BLaER1 treated with 17β-estradiol and CSF1 and Interleukin-3, amounts not matched to agents 10 nM and 100 nM (cell line): ENCODE measurements around the gene CDC45.
A peak's percentile ranks its signal among the peaks of the same experiment; 100 is the strongest.

ENCODE experiments used
- H3K27ac ChIP-seq, 11 experiments: shearing (Covaris generic); formaldehyde crosslinking; 2 replicates each; pipeline ENCODE4 v1.8.1; 2022
- H3K27me3 ChIP-seq, 11 experiments: shearing (Covaris generic); formaldehyde crosslinking; 2 replicates each; pipeline ENCODE4 v1.8.1; 2022
- H3K36me3 ChIP-seq, 11 experiments: shearing (Covaris generic); formaldehyde crosslinking; 2 replicates each; pipeline ENCODE4 v1.8.1; 2022
- H3K4me1 ChIP-seq, 10 experiments: shearing (Covaris generic); formaldehyde crosslinking; 2 replicates each; pipeline ENCODE4 v1.8.1; 2022
- H3K4me2 ChIP-seq, 11 experiments: shearing (Covaris generic); formaldehyde crosslinking; 2 replicates each; pipeline ENCODE4 v1.8.1; 2022
- H3K4me3 ChIP-seq, 10 experiments: shearing (Covaris generic); formaldehyde crosslinking; 2 replicates each; pipeline ENCODE4 v1.8.1; 2022
- H3K9ac ChIP-seq, 11 experiments: shearing (Covaris generic); formaldehyde crosslinking; 2 replicates each; pipeline ENCODE4 v1.8.1; 2022
- H3K9me3 ChIP-seq, 11 experiments: shearing (Covaris generic); formaldehyde crosslinking; replicated peaks in 1 of 11; 2 replicates each; pipeline ENCODE4 v1.8.1; 2022
- H4K20me1 ChIP-seq, 11 experiments: shearing (Covaris generic); formaldehyde crosslinking; 2 replicates each; pipeline ENCODE4 v1.8.1; 2022
- Cebpa-rat ChIP-seq, 11 experiments: shearing (Covaris generic); IDR thresholded peaks; 2 replicates each; pipeline ENCODE4 v1.8.1; 2022

Gene CDC45

DNA sequence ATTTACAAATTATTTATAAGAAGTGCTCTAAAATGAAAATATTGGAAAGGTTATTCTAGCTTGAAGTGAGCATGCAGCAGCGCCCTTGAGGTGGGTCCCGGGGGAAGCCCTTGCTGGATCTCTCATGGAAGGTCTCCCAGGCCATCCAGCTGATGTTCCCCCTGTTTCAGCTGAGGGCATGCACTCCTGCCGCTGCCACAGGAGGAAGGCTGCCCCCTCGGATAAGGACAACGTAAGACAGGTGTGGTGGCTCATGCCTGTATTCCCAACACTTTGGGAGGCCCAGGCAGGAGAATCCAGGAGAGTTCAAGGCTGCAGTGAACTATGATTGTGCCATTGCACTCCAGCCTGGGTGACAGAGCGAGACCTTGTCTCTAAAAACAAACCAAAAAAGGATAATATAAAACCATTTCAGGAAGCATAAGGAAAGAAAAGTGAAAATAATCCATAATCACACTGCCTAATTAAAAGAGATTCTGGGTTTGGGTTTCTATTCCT, 15.0 kb downstream of the CDC45 start:
- no peak for TF ChIP-seq Cebpa-rat (IDR thresholded peaks at IDR 0.05)
- H3K27ac ChIP-seq, result no peak overlapping the region
- no peaks in the 10 kb centered on the region for H3K27me3 ChIP-seq
- peaks cover 0 to 55% (median 0%) of the 10 kb centered on the region in 11 experiments; a peak in 8 of 22 replicates for H4K20me1 ChIP-seq
- H3K9ac ChIP-seq, result no peak overlapping the region
- H3K4me2 ChIP-seq, result no peak overlapping the region
- no peaks in the 10 kb centered on the region for H3K4me1 ChIP-seq
- peaks cover 8 to 100% (median 94%) of the 10 kb centered on the region in 11 experiments; a peak in 19 of 22 replicates for H3K36me3 ChIP-seq
- no peaks in the 10 kb centered on the region for H3K9me3 ChIP-seq
- H3K4me3 ChIP-seq, result no peak overlapping the region

DNA sequence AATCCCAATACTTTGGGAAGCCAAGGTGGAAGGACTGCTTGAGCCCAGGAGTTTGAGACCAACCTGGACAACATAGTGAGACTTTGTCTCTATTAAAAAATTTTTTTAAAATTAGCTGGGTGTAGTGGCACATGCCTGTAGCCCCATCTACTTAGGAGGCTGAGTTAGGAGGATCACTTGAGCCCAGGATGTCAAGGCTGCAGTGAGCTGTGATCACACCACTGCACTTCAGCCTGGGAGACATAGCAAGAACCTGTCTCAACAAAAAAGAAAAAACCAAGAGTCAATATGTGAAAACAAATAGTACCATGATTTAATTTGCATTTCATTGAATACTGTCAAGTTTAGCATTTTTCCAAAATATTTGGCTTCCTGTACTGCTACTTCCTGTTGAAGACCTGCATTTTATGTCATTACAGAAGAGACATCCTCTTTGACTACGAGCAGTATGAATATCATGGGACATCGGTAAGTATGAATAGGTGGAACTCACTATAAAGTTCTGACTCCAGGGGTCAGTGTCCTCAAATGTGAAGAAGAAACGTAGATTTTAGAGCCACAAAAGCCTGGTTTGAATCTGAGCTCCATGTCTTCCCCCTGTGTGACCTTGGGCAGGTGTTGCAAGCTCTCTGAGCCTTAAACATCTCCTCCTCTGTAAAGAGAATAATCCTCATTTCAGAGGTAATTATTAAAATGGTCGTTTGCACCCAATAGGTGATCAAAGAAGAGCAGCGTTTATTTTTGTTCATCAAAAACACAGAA, 16.0 kb downstream of the CDC45 start:
- Histone ChIP-seq H3K4me1 (no peaks in the 10 kb centered on the region), H4K20me1 (peaks cover 0 to 59% (median 0%) of the 10 kb centered on the region in 11 experiments; a peak in 8 of 22 replicates), H3K9ac (no peak overlapping the region), H3K9me3 (no peaks in the 10 kb centered on the region), H3K27me3 (no peaks in the 10 kb centered on the region), H3K36me3 (peaks cover 8 to 100% (median 95%) of the 10 kb centered on the region in 11 experiments; a peak in 19 of 22 replicates), H3K4me3 (no peak overlapping the region), H3K27ac (no peak overlapping the region), H3K4me2 (no peak overlapping the region)
- TF ChIP-seq Cebpa-rat (IDR thresholded peaks at IDR 0.05), result no peak

DNA sequence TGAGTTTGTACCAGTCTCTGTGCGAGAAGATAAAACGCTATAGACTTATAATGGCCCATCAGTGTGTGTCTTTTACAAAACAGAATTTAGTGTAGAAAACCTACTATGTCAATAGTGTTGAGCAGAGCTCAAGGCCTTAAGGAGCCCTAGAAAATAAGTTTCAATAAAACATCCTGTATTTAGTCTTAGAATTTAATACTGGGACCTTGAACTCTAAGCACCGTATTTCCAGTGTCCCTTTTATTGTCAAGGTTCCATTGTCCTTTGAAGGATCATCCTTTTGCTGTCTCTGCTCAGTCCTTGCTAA, 16.6 kb downstream of the CDC45 start:
- H3K4me2 ChIP-seq, result no peak overlapping the region
- no peak overlapping the region for H3K9ac ChIP-seq
- peaks cover 0 to 59% (median 0%) of the 10 kb centered on the region in 11 experiments; a peak in 8 of 22 replicates for H4K20me1 ChIP-seq
- H3K27ac ChIP-seq, result no peak overlapping the region
- no peaks in the 10 kb centered on the region for H3K27me3 ChIP-seq
- H3K9me3 ChIP-seq, result no peaks in the 10 kb centered on the region
- no peaks in the 10 kb centered on the region for H3K4me1 ChIP-seq
- peaks cover 8 to 100% (median 92%) of the 10 kb centered on the region in 11 experiments; a peak in 19 of 22 replicates for H3K36me3 ChIP-seq
- H3K4me3 ChIP-seq, result no peak overlapping the region
- TF ChIP-seq Cebpa-rat (IDR thresholded peaks at IDR 0.05), result no peak

DNA sequence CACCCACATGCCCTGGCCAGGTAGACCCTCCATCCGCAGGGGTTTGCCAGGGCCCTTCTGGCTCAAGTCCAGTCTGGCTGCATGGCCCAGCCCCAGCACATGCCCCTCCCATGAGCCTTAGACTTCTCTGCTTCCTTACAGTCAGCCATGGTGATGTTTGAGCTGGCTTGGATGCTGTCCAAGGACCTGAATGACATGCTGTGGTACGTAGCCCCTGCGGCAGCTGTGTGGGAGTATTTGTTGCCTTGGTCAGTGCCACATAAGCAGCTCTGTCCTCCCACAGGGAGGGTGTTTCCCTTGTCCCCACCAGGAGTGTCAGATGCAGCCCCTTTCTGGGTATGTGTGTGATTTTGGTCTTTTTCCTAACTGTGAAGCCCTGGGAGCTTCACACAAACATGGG, 17.5 kb downstream of the CDC45 start:
- no peak overlapping the region for H3K4me3 ChIP-seq
- no peak overlapping the region for H3K27ac ChIP-seq
- no peak for TF ChIP-seq Cebpa-rat (IDR thresholded peaks at IDR 0.05)
- H3K4me2 ChIP-seq, result no peak overlapping the region
- peaks cover 0 to 59% (median 0%) of the 10 kb centered on the region in 11 experiments; a peak in 8 of 22 replicates for H4K20me1 ChIP-seq
- no peak overlapping the region for H3K9ac ChIP-seq
- H3K36me3 ChIP-seq, result peaks cover 8 to 100% (median 89%) of the 10 kb centered on the region in 11 experiments; a peak in 19 of 22 replicates
- no peaks in the 10 kb centered on the region for H3K27me3 ChIP-seq
- no peaks in the 10 kb centered on the region for H3K4me1 ChIP-seq
- H3K9me3 ChIP-seq, result no peaks in the 10 kb centered on the region

DNA sequence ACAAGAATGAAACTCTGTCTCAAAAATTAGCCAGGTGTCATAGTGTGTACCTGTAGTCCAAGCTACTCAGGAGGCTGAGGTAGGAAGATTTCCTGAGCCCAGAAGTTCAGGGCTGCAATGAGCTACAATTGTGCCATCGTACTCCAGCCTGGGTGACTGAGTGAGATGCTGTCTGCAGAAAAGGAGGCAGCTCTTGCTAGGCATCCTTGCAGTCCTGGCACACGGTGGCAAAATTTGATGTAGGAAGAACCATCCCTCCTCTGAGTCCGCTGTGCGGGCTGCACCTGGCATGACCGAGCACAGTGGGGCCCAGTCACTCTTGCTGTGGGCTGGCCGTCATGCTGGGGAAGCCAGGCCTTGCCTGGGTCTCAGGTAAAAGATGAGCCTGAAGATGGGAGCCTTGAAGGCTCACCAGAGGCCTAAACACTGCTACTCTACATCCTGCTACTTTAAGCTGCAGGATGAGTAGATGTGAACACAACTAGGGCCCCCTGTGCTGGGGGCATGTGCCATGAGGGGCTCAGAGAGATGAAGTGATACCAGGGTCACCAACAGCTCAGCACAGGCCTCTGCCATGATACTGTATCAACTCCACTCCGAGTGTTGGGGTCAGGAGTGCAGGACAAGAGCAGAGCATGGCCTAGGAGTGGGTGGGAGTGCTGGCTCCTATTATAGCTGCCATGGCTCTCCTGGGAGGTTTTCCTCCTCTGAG, 18.6 kb downstream of the CDC45 start:
- Histone ChIP-seq H3K4me1 (no peaks in the 10 kb centered on the region), H3K9ac (0 out of 22 replicates have a peak overlapping the region, but pooled peaks of 1 of the 11 experiments have one; percentile 1), H3K9me3 (no peaks in the 10 kb centered on the region), H3K36me3 (peaks cover 8 to 100% (median 88%) of the 10 kb centered on the region in 11 experiments; a peak in 19 of 22 replicates), H3K4me3 (no peak overlapping the region), H4K20me1 (peaks cover 0 to 51% (median 0%) of the 10 kb centered on the region in 11 experiments; a peak in 6 of 22 replicates), H3K27ac (no peak overlapping the region), H3K4me2 (no peak overlapping the region), H3K27me3 (no peaks in the 10 kb centered on the region)
- TF ChIP-seq Cebpa-rat (IDR thresholded peaks at IDR 0.05), result no peak

DNA sequence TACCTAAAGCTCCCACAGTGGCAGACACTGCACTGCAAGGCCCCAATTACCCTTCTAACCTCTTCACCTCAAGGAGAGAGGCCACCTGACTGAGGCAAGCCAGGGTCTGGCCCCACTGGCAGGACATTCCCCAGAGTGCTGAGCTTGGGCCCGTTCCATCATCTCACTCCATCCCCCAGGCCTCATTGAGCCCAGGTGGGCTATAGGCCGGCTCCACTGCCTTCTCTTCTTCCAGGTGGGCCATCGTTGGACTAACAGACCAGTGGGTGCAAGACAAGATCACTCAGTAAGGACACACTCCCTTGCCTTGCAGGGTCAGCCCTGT, 19.1 kb downstream of the CDC45 start:
- Histone ChIP-seq H3K27me3 (no peaks in the 10 kb centered on the region), H3K9me3 (no peaks in the 10 kb centered on the region), H3K4me1 (no peaks in the 10 kb centered on the region), H3K36me3 (peaks cover 8 to 100% (median 88%) of the 10 kb centered on the region in 11 experiments; a peak in 19 of 22 replicates), H3K9ac (no peak overlapping the region), H3K27ac (no peak overlapping the region), H3K4me2 (no peak overlapping the region), H3K4me3 (no peak overlapping the region), H4K20me1 (peaks cover 0 to 45% (median 0%) of the 10 kb centered on the region in 11 experiments; a peak in 6 of 22 replicates)
- TF ChIP-seq Cebpa-rat (IDR thresholded peaks at IDR 0.05), result no peak

DNA sequence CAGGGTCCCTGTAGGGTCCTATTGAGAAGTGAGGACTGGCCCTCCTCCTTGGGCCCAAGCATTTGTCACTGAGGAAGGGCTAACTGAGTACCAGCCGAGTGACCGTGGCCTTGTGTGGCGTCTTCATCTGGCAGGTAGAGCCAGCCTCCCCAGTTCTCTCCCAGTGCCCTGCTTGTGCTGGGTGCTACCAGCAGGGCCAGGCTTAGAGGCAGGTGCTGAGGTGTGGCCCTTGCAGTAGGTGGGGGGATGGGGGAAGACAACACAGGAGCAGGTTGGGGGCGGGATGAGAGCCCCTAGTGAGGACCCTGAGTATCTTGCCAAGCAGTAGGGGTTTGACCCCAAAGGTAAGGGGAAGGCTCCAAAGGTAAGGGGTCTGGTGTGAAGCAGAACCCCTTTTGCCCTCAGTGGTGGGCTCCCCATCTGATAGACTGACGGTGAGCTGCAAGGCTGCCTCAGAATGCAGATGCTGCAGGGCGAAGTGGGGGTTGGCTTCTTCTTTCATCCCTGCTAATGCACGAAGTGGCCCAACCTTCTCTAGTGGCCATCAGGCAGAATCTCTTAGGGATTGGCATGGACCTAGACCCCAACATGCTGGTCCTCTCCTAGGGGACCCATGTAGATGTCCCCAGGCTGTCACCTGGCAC, 19.6 kb downstream of the CDC45 start:
- peaks cover 0 to 2% (median 0%) of the 10 kb centered on the region in 10 experiments; a peak in 3 of 20 replicates for H3K4me1 ChIP-seq
- H3K9me3 ChIP-seq, result no peaks in the 10 kb centered on the region
- TF ChIP-seq Cebpa-rat (IDR thresholded peaks at IDR 0.05), result no peak
- H3K4me2 ChIP-seq, result no peak overlapping the region
- H3K27ac ChIP-seq, result no peak overlapping the region
- no peak overlapping the region for H3K4me3 ChIP-seq
- peaks cover 0 to 40% (median 0%) of the 10 kb centered on the region in 11 experiments; a peak in 5 of 22 replicates for H4K20me1 ChIP-seq
- H3K27me3 ChIP-seq, result no peaks in the 10 kb centered on the region
- no peak overlapping the region for H3K9ac ChIP-seq
- peaks cover 3 to 98% (median 84%) of the 10 kb centered on the region in 11 experiments; a peak in 19 of 22 replicates for H3K36me3 ChIP-seq

DNA sequence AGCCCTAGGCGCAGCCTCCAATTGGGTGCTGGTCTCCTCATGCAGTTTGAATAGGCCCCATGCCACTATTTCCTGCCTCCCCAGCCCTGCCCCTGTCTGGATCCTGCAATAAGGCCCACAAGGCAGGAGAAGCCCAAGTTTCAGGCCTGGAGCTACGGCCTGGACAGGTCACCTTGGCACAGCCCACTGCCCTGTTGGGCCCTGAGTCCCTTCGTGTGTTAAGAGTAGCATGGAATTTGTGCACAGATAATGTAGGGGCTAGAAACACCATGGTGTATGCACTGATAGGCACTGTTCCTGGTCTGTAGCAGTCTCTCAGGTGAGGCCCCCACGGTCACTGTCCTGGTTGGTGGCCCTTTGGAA, 20.1 kb downstream of the CDC45 start:
- H3K36me3 ChIP-seq, result peaks cover 0 to 96% (median 79%) of the 10 kb centered on the region in 11 experiments; a peak in 19 of 22 replicates
- H3K9ac ChIP-seq, result no peak overlapping the region
- TF ChIP-seq Cebpa-rat (IDR thresholded peaks at IDR 0.05), result no peak
- no peaks in the 10 kb centered on the region for H3K27me3 ChIP-seq
- peaks cover 0 to 35% (median 0%) of the 10 kb centered on the region in 11 experiments; a peak in 4 of 22 replicates for H4K20me1 ChIP-seq
- no peak overlapping the region for H3K4me2 ChIP-seq
- no peaks in the 10 kb centered on the region for H3K9me3 ChIP-seq
- H3K27ac ChIP-seq, result no peak overlapping the region
- no peak overlapping the region for H3K4me3 ChIP-seq
- peaks cover 0 to 7% (median 4%) of the 10 kb centered on the region in 10 experiments; a peak in 16 of 20 replicates for H3K4me1 ChIP-seq
